ENCODE data around the gene AFAP1L1.
A peak's percentile ranks its signal among the peaks of the same experiment; 100 is the strongest.

The AFAP1L1 gene

GRCh38 chr5:149340920-149341319, 69.3 kb downstream of the AFAP1L1 start:
- H3K4me3 ChIP-seq (replicated peaks; ENCODE audit: low read depth, low read length) = no peak overlapping the region
- no peak for TF ChIP-seq CTCF (IDR thresholded peaks at IDR 0.05; ENCODE audit: low read depth, low read length, missing control alignments)
- DNase-seq (ENCODE audit: extremely low read depth, low read depth) = no peak

GRCh38 chr5:149341876-149342275, 70.2 kb downstream of the AFAP1L1 start:
- TF ChIP-seq CTCF (IDR thresholded peaks at IDR 0.05; ENCODE audit: low read depth, low read length, missing control alignments) = no peak
- DNase-seq (ENCODE audit: extremely low read depth, low read depth) = no peak
- H3K4me3 ChIP-seq (replicated peaks; ENCODE audit: low read depth, low read length) = no peak overlapping the region

GRCh38 chr5:149344151-149344550, 72.5 kb downstream of the AFAP1L1 start:
- no peak for DNase-seq (ENCODE audit: extremely low read depth, low read depth)
- TF ChIP-seq CTCF (IDR thresholded peaks at IDR 0.05; ENCODE audit: low read depth, low read length, missing control alignments) = no peak
- peak overlapping the region; percentile 99 for H3K4me3 ChIP-seq (replicated peaks; ENCODE audit: low read depth, low read length)

DNA sequence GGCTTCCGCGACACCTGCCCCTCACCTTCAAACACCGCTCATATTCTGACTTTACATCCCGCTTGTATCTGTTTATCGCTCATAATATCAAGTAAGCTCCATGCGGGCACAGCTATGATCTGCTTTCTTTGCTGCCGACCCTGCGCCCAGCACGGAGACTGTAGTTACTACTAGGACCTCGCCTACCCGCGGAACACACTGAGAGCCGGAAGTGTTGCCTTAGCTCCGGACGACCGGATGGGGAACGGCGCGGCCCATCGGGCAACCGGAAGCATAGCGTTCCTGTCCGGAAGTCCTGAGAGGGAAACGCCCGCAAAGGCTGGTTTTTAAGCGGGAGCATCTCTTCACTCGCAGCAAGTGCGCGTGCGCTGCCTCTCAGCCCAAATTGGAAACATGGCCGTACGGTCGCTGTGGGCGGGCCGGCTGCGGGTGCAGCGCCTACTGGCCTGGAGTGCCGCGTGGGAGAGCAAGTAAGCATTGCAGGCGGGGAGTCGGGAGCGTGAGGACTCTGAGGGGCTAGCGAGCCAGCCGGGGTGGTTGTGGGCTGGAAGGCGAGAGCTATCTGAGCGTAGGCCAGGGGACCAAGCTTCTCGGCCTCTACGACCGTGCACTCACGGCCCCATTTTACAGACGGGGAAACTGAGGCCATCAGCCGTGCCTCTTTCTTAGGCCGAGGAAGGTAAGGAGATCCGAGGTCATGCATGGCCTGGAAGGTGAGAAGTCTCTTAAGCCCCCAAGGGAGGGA, 73.7 kb downstream of the AFAP1L1 start, which contains the start of gene GRPEL2:
Gene GRPEL2 (plus strand): TSS at position 353 of the 745 bp plus-strand sequence. CDS start 41 bp downstream, at position 394.
- DNase-seq (ENCODE audit: extremely low read depth, low read depth) = peak; percentile 95
- no peak for TF ChIP-seq CTCF (IDR thresholded peaks at IDR 0.05; ENCODE audit: low read depth, low read length, missing control alignments)
- H3K4me3 ChIP-seq (replicated peaks; ENCODE audit: low read depth, low read length) = peak within 1 kb of the TSS; percentile 99

GRCh38 chr5:149345892-149346222, 74.2 kb downstream of the AFAP1L1 start:
- peak overlapping the region; percentile 99 for H3K4me3 ChIP-seq (replicated peaks; ENCODE audit: low read depth, low read length)
- TF ChIP-seq CTCF (IDR thresholded peaks at IDR 0.05; ENCODE audit: low read depth, low read length, missing control alignments) = no peak
- no peak for DNase-seq (ENCODE audit: extremely low read depth, low read depth)

DNA sequence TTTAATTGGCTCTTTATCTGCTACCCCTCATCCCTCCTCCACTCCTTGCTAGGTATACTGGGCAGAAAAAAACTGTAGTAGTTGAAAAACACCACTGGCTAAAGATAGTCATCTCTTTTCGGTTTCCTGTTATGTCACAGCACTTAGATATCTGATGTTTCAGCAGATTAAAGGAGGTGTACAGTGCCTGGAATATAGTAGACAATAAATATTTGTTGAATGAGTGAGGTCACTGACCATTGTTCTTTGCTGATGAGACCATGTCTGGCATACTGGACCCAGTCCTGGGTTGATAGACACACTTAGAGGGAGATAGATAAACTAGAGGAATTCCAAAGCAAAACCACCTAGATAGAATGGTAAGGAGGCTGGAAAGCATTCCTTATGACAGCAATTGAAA, 76.9 kb downstream of the AFAP1L1 start:
- no peak for TF ChIP-seq CTCF (IDR thresholded peaks at IDR 0.05; ENCODE audit: low read depth, low read length, missing control alignments)
- no peak for DNase-seq (ENCODE audit: extremely low read depth, low read depth)
- H3K4me3 ChIP-seq (replicated peaks; ENCODE audit: low read depth, low read length) = no peak overlapping the region

DNA sequence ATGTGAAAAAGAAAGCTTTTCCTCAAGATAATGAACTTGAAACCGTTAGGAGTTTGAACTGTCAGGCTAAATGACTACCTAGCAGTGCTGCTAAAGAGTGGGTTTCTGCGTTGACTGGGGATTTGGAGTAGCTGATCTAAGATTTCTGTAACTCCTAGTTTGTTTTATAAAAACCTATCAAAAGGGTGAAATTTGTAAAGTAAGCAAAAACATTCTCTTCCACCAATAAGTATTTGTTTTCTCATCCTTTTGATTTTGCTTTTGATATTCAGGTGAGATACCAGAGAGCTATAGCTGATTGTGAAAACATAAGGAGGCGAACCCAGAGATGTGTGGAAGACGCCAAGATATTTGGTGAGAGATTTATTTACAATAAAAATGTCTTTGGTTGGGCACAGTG, 77.7 kb downstream of the AFAP1L1 start:
- no peak for TF ChIP-seq CTCF (IDR thresholded peaks at IDR 0.05; ENCODE audit: low read depth, low read length, missing control alignments)
- no peak overlapping the region for H3K4me3 ChIP-seq (replicated peaks; ENCODE audit: low read depth, low read length)

More for the DNA sequence above, 77.7 kb downstream of the AFAP1L1 start:
- no peak for DNase-seq (ENCODE audit: extremely low read depth, low read depth)

Measured in HFF-Myc (cell line).